Ishikawa (cell line): ENCODE data around the gene ANKRD12.

Experiments
- EP300 ChIP-seq: IDR thresholded peaks from 2 replicates; pipeline ENCODE4 v1.6.1; 2012; ENCODE audit warnings: borderline replicate concordance
- FOXM1 ChIP-seq: IDR thresholded peaks from 2 replicates; pipeline ENCODE4 v1.6.1; 2012; ENCODE audit warnings: low read depth, borderline replicate concordance
- MAX ChIP-seq: IDR thresholded peaks from 2 replicates; pipeline ENCODE4 v1.6.1; 2012
- RAD21 ChIP-seq: IDR thresholded peaks from 2 replicates; pipeline ENCODE4 v1.6.1; 2012; ENCODE audit warnings: low read depth
- TAF1 ChIP-seq: IDR thresholded peaks from 2 replicates; pipeline ENCODE4 v1.6.1; 2012; ENCODE audit warnings: low read depth, mild to moderate bottlenecking
- TCF12 ChIP-seq: IDR thresholded peaks from 2 replicates; pipeline ENCODE4 v1.6.1; 2012; ENCODE audit warnings: low read depth
- TEAD4 ChIP-seq: IDR thresholded peaks from 2 replicates; pipeline ENCODE4 v1.6.1; 2012
- ZBTB7A ChIP-seq: IDR thresholded peaks from 2 replicates; pipeline ENCODE4 v1.6.1; 2012; ENCODE audit warnings: low read depth

GRCh38 chr18:9091066-9091476 lies 45.5 kb upstream of the ANKRD12 start:
- TF ChIP-seq TAF1 = no peak
- TF ChIP-seq FOXM1 = no peak
- no peak for TF ChIP-seq ZBTB7A
- no peak for TF ChIP-seq TCF12
- TF ChIP-seq EP300 = no peak
- no peak for TF ChIP-seq TEAD4
- TF ChIP-seq RAD21 = no peak
- no peak for TF ChIP-seq MAX
